T-helper 9 cell (primary cell): Measurements from ENCODE around the gene MAPK9.
A peak's percentile ranks its signal among the peaks of the same experiment; 100 is the strongest.
"Not testable (repeated sequence)": the region's sequence is repeated elsewhere in the genome, so short reads cannot be mapped to it uniquely, and the experiment has no call there.

Source experiments
- DNase-seq: peaks from one replicate; pipeline ENCODE4 v3.0.0-alpha.2; 2020

The MAPK9 gene

GRCh38 chr5:180222056-180222455 lies 69.8 kb downstream of the MAPK9 start:
- DNase-seq: no peak

- no peak for DNase-seq
These were observed 74.1 kb downstream of the MAPK9 start for GRCh38 chr5:180217797-180218196.

- DNase-seq: no peak
These were observed 75.2 kb downstream of the MAPK9 start for GRCh38 chr5:180216646-180217171.

- no peak for DNase-seq
These were observed 75.9 kb downstream of the MAPK9 start for GRCh38 chr5:180215783-180216630.

- DNase-seq: no peak
These were observed 76.8 kb downstream of the MAPK9 start for GRCh38 chr5:180214870-180215770.

- no peak for DNase-seq
These were observed 78.2 kb downstream of the MAPK9 start for GRCh38 chr5:180213657-180214207.

GRCh38 chr5:180213256-180213600 lies 78.7 kb downstream of the MAPK9 start:
- no peak for DNase-seq

GRCh38 chr5:180212363-180213255 lies 79.3 kb downstream of the MAPK9 start:
- DNase-seq: no peak

GRCh38 chr5:180211761-180212035 lies 80.2 kb downstream of the MAPK9 start:
- no peak for DNase-seq

- DNase-seq: no peak
These were observed 80.7 kb downstream of the MAPK9 start for GRCh38 chr5:180210961-180211760.

GRCh38 chr5:180210077-180210476 lies 81.8 kb downstream of the MAPK9 start:
- DNase-seq: not testable (repeated sequence)

- peak; percentile 45 for DNase-seq
These were observed 82.7 kb downstream of the MAPK9 start, which contains the start of gene RASGEF1C for GRCh38 chr5:180209137-180209581. Gene RASGEF1C (minus strand): TSS chr5:180209211. CDS start chr5:180138052, 71,159 bp downstream.

GRCh38 chr5:180208435-180209081 lies 83.3 kb downstream of the MAPK9 start:
- no peak for DNase-seq

GRCh38 chr5:180208038-180208434 lies 83.8 kb downstream of the MAPK9 start:
- DNase-seq: no peak

GRCh38 chr5:180207593-180207992 lies 84.3 kb downstream of the MAPK9 start:
- no peak for DNase-seq

- DNase-seq: no peak
These were observed 84.9 kb downstream of the MAPK9 start for GRCh38 chr5:180206993-180207392.

GRCh38 chr5:180205916-180206315 lies 86.0 kb downstream of the MAPK9 start:
- no peak for DNase-seq

GRCh38 chr5:180204276-180204819 lies 87.5 kb downstream of the MAPK9 start:
- no peak for DNase-seq

- DNase-seq: no peak
These were observed 88.8 kb downstream of the MAPK9 start for GRCh38 chr5:180202939-180203573.
